WERI-Rb-1 (cell line): ENCODE results near the gene ZNF770.
"Not testable (repeated sequence)": the region's sequence is repeated elsewhere in the genome, so short reads cannot be mapped to it uniquely, and the experiment has no call there.

Experiments
- DNase-seq: peaks from one replicate; pipeline ENCODE4 v3.0.0-alpha.2; 2020
- H3K27ac ChIP-seq: fragments of 250-450 bp; sonication (Bioruptor Pico); 2 replicates; pipeline ENCODE4 v1.5.1; 2020; ENCODE audit warnings: mild to moderate bottlenecking, moderate library complexity
- H3K27me3 ChIP-seq: fragments of 250-450 bp; sonication (Bioruptor Pico); 2 replicates; pipeline ENCODE4 v1.5.1; 2021; ENCODE audit warnings: mild to moderate bottlenecking, low read depth, moderate library complexity; ENCODE audit not compliant: insufficient read depth, severe bottlenecking
- H3K36me3 ChIP-seq: fragments of 250-450 bp; sonication (Bioruptor Pico); 2 replicates; pipeline ENCODE4 v1.5.1; 2020; ENCODE audit warnings: mild to moderate bottlenecking, moderate library complexity
- H3K4me3 ChIP-seq: 2 replicates; pipeline ENCODE4 v1.5.1; 2011; ENCODE audit warnings: low read depth, mild to moderate bottlenecking, control low read depth, low read length
- H3K9me3 ChIP-seq: fragments of 250-450 bp; sonication (Bioruptor Pico); 2 replicates; pipeline ENCODE4 v1.5.1; 2021; ENCODE audit warnings: mild to moderate bottlenecking, moderate library complexity; ENCODE audit not compliant: severe bottlenecking
- TF ChIP-seq, protein P1 (sequence below): IDR thresholded peaks from 2 replicates; pipeline ENCODE4 v1.5.1; 2011; ENCODE audit warnings: low read depth, mild to moderate bottlenecking, control low read depth, inconsistent platforms, low read length

The ZNF770 gene

DNA sequence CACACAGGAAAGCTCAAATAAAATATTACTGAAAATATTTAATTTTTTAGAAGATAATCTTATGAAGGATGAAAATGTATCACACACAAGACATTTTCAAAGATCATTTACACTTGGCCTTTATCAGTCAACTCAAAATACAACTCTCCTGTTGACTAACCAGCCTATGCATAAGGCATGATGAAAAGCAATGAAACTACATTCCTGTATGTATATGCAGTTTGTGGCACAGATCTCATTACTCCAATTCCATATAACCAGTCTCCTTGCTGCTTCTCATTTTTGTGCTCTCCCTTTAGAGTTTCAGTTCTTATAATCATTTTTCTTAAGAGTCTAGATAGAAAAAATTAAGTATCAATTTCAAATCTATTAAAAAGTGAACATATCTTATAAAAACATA, 44.4 kb downstream of the ZNF770 start:
- no peak for DNase-seq
- H3K36me3 ChIP-seq, result peaks cover 53% of the 10 kb centered on the region
- TF ChIP-seq, protein P1, sequence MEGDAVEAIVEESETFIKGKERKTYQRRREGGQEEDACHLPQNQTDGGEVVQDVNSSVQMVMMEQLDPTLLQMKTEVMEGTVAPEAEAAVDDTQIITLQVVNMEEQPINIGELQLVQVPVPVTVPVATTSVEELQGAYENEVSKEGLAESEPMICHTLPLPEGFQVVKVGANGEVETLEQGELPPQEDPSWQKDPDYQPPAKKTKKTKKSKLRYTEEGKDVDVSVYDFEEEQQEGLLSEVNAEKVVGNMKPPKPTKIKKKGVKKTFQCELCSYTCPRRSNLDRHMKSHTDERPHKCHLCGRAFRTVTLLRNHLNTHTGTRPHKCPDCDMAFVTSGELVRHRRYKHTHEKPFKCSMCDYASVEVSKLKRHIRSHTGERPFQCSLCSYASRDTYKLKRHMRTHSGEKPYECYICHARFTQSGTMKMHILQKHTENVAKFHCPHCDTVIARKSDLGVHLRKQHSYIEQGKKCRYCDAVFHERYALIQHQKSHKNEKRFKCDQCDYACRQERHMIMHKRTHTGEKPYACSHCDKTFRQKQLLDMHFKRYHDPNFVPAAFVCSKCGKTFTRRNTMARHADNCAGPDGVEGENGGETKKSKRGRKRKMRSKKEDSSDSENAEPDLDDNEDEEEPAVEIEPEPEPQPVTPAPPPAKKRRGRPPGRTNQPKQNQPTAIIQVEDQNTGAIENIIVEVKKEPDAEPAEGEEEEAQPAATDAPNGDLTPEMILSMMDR, result no peak
- H3K9me3 ChIP-seq, result no peaks in the 10 kb centered on the region
- H3K27ac ChIP-seq, result no peak overlapping the region
- no peak overlapping the region for H3K4me3 ChIP-seq
- no peaks in the 10 kb centered on the region for H3K27me3 ChIP-seq

DNA sequence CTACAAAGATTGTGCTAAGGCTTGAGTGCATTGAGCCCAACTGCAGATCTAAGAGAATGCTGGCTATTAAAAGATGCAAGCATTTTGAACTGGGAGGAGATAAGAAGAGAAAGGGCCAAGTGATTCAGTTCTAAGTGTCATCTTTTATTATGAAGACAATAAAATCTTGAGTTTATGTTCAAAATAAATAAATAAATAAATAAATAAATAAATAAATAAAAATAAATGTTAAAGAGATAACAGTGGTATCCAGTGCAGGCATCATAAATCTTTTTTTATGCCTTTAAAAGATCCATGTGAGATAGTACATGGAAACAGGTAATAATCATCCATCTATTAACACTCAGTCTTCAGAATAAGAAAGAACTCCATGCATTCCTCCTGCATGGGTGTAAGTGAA, 44.8 kb downstream of the ZNF770 start:
- H3K27ac ChIP-seq, DNase-seq, H3K4me3 ChIP-seq, H3K27me3 ChIP-seq, H3K9me3 ChIP-seq: not testable (repeated sequence)
- H3K36me3 ChIP-seq, result peaks cover 56% of the 10 kb centered on the region

DNA sequence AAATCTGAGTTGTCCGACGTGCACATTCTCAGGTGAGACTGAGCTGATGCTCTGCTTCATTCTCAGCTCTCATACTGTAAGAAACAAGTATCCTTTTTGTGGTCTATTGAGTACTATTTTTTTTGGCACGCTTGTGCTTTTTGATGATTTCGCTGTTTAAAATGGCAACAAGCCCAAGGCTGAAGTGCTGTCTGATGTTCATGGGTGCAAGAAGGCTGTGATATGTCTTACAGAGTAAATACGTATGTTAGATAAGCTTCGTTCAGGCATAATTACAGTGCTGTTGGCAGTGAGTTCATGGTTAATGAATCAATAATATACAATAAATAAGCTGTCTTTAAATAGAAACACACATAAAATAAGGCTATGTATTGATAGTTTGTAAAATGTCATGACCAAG, 45.7 kb downstream of the ZNF770 start:
- no peaks in the 10 kb centered on the region for H3K9me3 ChIP-seq
- no peak overlapping the region for H3K27ac ChIP-seq
- H3K36me3 ChIP-seq, result peaks cover 55% of the 10 kb centered on the region
- TF ChIP-seq, protein P1, result no peak
- DNase-seq, result no peak
- no peaks in the 10 kb centered on the region for H3K27me3 ChIP-seq
- H3K4me3 ChIP-seq, result no peak overlapping the region

DNA sequence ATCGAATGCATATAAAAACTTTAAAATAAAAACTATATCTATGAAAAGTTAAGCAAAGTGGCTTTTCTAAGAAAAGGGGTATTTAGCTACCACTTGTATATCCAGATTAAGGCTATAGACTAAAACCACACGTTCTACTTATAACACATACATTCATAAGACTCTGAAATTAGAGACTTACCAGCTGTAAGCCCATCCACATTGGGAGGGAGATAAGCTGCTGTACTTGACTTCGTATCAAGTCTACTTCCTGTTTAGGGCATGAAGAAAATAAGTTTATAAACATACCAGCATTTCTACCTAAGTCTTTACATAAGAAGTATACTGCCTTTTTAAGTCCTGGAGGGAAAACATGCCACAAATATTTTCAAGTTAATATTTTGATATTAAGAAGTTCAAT, 46.3 kb downstream of the ZNF770 start:
- Histone ChIP-seq H3K9me3 (no peaks in the 10 kb centered on the region), H3K27ac (no peak overlapping the region), H3K36me3 (peaks cover 60% of the 10 kb centered on the region), H3K4me3 (no peak overlapping the region), H3K27me3 (no peaks in the 10 kb centered on the region)
- no peak for DNase-seq
- TF ChIP-seq, protein P1, result no peak

DNA sequence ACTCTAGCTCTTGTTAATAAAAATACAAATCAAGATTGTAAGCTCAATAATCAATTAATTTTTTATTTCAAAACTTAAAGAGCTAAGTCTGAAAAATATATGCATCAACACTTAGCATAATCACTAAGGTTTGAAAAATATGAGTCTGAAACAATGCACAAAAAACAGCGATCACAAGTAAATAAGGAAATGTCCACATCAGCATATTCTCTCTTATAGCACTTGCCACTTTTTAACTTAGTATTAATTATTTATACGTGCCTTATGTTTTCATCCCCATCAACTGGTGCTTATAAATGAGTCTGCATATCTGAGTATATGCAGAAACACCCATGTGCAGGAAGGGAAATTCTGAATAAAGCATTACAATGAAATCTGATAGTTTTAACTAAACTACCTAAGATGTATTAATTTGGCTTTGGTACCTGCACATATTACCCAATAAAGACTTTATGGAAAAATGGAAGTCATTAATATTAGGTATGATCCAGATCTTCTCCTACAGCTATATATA, 46.8 kb downstream of the ZNF770 start:
- no peak overlapping the region for H3K27ac ChIP-seq
- TF ChIP-seq, protein P1, result no peak
- no peaks in the 10 kb centered on the region for H3K9me3 ChIP-seq
- peaks cover 60% of the 10 kb centered on the region for H3K36me3 ChIP-seq
- DNase-seq, result no peak
- no peak overlapping the region for H3K4me3 ChIP-seq
- no peaks in the 10 kb centered on the region for H3K27me3 ChIP-seq

DNA sequence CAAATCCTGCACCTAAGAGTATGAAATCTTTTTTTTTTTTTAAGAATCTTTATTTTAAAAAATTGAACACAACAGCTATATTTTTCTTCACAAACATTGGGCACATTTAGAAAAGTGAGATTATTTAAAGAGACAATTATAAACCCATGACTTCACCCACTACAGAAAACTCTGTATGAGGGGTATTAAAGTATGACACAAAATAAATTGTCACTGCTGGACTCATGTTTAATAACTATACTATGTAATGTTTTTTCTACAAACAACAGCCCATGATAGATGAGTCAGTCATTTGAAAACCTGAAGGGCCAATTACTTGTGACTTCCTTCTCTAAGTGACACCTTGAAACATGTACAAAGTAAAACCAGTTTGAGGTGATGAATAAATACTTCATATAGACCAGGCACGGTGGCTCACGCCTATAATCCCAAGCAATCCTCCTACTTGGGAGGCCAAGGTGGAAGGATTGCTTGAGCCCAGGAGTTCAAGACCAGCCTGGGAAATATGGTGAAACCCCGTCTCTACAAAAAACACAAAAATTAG, 54.6 kb downstream of the ZNF770 start:
- H3K4me3 ChIP-seq, result no peak overlapping the region
- no peaks in the 10 kb centered on the region for H3K27me3 ChIP-seq
- no peaks in the 10 kb centered on the region for H3K9me3 ChIP-seq
- TF ChIP-seq, protein P1, result no peak
- no peak for DNase-seq
- H3K36me3 ChIP-seq, result peaks cover 50% of the 10 kb centered on the region
- no peak overlapping the region for H3K27ac ChIP-seq

DNA sequence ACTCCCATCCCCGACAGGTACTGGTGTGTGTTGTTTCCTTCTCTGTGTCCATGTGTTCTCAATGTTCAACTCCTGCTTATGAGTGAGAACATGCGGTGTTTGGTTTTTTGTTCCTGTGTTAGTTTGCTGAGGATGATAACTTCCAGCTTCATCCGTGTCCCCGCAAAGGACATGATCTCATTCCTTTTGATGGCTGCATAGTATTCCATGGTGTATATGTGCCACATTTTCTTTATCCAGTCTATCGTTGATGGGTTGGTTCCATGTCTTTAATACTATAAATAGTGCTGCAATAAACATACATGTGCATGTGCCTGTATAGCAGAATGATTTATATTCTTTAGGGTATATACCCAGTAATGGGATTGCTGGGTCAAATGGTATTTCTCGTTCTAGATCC, 59.7 kb downstream of the ZNF770 start:
- H3K27me3 ChIP-seq, H3K9me3 ChIP-seq, DNase-seq, H3K4me3 ChIP-seq, H3K27ac ChIP-seq: not testable (repeated sequence)
- peaks cover 44% of the 10 kb centered on the region for H3K36me3 ChIP-seq
